Panc1 (cell line): Measurements from ENCODE around the gene RALGPS1. TPM values are rescaled to one million over a fixed set of nuclear protein-coding genes. Genes with fewer than 3 reads are reported as not detected.
A peak's percentile ranks its signal among the peaks of the same experiment; 100 is the strongest.

Experiments
- ATAC-seq: fragments of 200-7000 bp; cut with Tn5 transposase; 2 replicates; pipeline ENCODE4 v1.9.1; 2020; ENCODE audit warnings: mild to moderate bottlenecking, moderate library complexity
- BruUV-seq: library from RNA; stranded (reverse); fragments of 400-500 nt; replicated peaks from 2 replicates; lab custom pipeline; 2021; lab: Mats Ljungman, UMichigan
- CTCF ChIA-PET: fragments of 300-600 bp; sonication (Branson Sonifier 250); formaldehyde crosslinking; loops from one replicate; lab custom pipeline; 2022; ENCODE audit warnings: antibody characterized with exemption; lab: Charles Lee
- POLR2A ChIA-PET: fragments of 300-600 bp; sonication (Branson Sonifier 250); formaldehyde crosslinking; loops from one replicate; lab custom pipeline; 2022; ENCODE audit warnings: antibody characterized with exemption; lab: Charles Lee
- DNase-seq: peaks from one replicate; pipeline ENCODE4 v3.0.0-alpha.2; 2010; ENCODE audit warnings: low read depth, low spot score
- H3K27ac ChIP-seq: 2 replicates; pipeline ENCODE4 v1.5.1; 2011; ENCODE audit warnings: mild to moderate bottlenecking, low read length, inconsistent platforms
- H3K27me3 ChIP-seq: fragments of 200-500 bp; sonication (Bioruptor generic); 2 replicates; pipeline ENCODE4 v1.6.0; 2014; ENCODE audit warnings: low read length, inconsistent platforms; ENCODE audit not compliant: control insufficient read depth, insufficient read depth
- H3K36me3 ChIP-seq: fragments of 200-500 bp; sonication (Bioruptor generic); 2 replicates; pipeline ENCODE4 v1.5.1; 2014; ENCODE audit warnings: inconsistent platforms, mild to moderate bottlenecking, low read length, moderate library complexity; ENCODE audit not compliant: control insufficient read depth, insufficient read depth
- H3K4me1 ChIP-seq: 2 replicates; pipeline ENCODE4 v1.5.1; 2011; ENCODE audit warnings: inconsistent platforms, mild to moderate bottlenecking, low read length, moderate library complexity; ENCODE audit not compliant: control insufficient read depth, insufficient read depth
- H3K4me3 ChIP-seq, 2 experiments: 2 replicates each; pipeline ENCODE4 v1.5.1; 2011 to 2012; ENCODE audit warnings: low read depth in 2 of 2, low read length in 2 of 2, mild to moderate bottlenecking in 2 of 2, inconsistent platforms in 1 of 2, moderate library complexity in 1 of 2
- H3K9me3 ChIP-seq: fragments of 200-500 bp; sonication (Bioruptor generic); 2 replicates; pipeline ENCODE4 v1.5.1; 2014; ENCODE audit warnings: low read depth, mild to moderate bottlenecking, inconsistent platforms, low read length, moderate library complexity; ENCODE audit not compliant: control insufficient read depth, insufficient read depth
- POLR2AphosphoS5 ChIP-seq: IDR thresholded peaks from 2 replicates; pipeline ENCODE4 v1.6.1; 2012; ENCODE audit warnings: mild to moderate bottlenecking, low read depth, low read length, moderate library complexity
- SIN3A ChIP-seq: IDR thresholded peaks from 2 replicates; pipeline ENCODE4 v1.6.1; 2012; ENCODE audit warnings: low read depth, mild to moderate bottlenecking, low read length, moderate library complexity, borderline replicate concordance; ENCODE audit not compliant: insufficient read depth
- TCF7L2 ChIP-seq: IDR thresholded peaks from 2 replicates; pipeline ENCODE4 v1.6.1; 2011; ENCODE audit warnings: mild to moderate bottlenecking, low read depth, low read length, inconsistent platforms
- in situ Hi-C: cut with HindIII; loops from 2 replicates; pipeline ENCODE4 v1.10.0; 2016; ENCODE audit warnings: low sequenced_read_pairs, low pct_unique_long_range_greater_than_20kb
- intact Hi-C: fragments of 100-400 bp; cut with micrococcal nuclease; formaldehyde crosslinking; loops from one replicate; pipeline ENCODE4 v1.10.0; 2022; ENCODE audit not compliant: unreplicated experiment
- total RNA-seq: library from RNA; stranded (reverse); gene quantifications from one replicate; pipeline ENCODE4 v1.2.1, GENCODE V29; 2021; ENCODE audit not compliant: unreplicated experiment
- TF ChIP-seq, protein P1 (sequence below): fragments of 450-650 bp; IDR thresholded peaks from 2 replicates; pipeline ENCODE4 v1.5.1; 2017; ENCODE audit warnings: mild to moderate bottlenecking
- TF ChIP-seq, protein P2 (sequence below), 2 experiments: IDR thresholded peaks; 2 replicates each; pipeline ENCODE4 v1.6.1; 2011 to 2012; ENCODE audit warnings: low read depth in 2 of 2, control low read depth in 1 of 2, low read length in 1 of 2, mild to moderate bottlenecking in 1 of 2, moderate library complexity in 1 of 2; ENCODE audit not compliant: insufficient read depth in 1 of 2

The RALGPS1 gene
- total RNA-seq, 1 experiment from 2014 or later, result 7.2 TPM

DNA sequence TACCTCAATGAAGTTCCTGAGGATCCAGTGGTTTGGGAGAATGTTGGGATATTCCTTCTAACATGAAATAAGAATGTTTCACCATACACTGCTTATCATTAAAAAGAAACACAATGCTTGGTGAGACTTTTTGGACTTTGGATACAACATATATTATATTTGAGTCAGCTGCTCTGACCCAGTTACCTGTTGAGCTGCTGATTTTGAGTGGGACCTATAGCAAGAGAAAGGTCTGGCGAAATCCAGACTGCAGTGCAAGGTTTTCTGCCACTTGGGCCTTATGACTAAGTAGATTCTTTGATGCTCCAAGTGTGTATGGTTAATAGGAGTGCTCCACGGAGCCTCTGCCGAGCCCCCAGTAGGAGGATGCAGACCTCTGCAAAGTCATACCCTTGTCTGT lies 10.0 kb upstream of the RALGPS1 start:
- TF ChIP-seq, protein P1, sequence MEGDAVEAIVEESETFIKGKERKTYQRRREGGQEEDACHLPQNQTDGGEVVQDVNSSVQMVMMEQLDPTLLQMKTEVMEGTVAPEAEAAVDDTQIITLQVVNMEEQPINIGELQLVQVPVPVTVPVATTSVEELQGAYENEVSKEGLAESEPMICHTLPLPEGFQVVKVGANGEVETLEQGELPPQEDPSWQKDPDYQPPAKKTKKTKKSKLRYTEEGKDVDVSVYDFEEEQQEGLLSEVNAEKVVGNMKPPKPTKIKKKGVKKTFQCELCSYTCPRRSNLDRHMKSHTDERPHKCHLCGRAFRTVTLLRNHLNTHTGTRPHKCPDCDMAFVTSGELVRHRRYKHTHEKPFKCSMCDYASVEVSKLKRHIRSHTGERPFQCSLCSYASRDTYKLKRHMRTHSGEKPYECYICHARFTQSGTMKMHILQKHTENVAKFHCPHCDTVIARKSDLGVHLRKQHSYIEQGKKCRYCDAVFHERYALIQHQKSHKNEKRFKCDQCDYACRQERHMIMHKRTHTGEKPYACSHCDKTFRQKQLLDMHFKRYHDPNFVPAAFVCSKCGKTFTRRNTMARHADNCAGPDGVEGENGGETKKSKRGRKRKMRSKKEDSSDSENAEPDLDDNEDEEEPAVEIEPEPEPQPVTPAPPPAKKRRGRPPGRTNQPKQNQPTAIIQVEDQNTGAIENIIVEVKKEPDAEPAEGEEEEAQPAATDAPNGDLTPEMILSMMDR, result no peak
- DNase-seq, result no peak
- Histone ChIP-seq H3K27ac (no peak overlapping the region), H3K36me3 (no peaks in the 10 kb centered on the region), H3K4me1 (no peaks in the 10 kb centered on the region), H3K27me3 (no peaks in the 10 kb centered on the region), H3K4me3 (no peak overlapping the region), H3K9me3 (no peaks in the 10 kb centered on the region)
- in situ Hi-C loops (no loop called here), intact Hi-C loops (no loop called here)
- ATAC-seq, result no peak
- POLR2A ChIA-PET, result no interaction called here
- CTCF ChIA-PET, result no interaction called here
- BruUV-seq, result no TSS peak

DNA sequence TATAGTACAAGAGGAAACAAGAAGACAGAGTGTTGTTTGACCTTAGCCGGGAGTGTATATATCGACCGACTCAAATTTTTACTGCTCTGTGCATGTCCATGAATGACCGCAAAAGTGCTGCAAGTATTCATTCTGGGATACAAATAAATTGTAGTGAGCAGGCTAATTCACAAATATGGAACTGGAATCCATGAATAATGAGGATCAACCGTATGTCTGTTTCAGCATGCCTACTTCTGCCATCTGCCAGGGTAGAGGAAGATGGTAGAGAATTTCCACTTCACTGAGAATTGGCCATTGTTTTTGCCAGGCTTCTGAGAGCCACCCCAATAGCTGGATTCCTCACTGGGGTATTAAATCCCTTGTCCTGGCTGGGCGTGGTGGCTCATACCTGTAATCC lies 8.5 kb upstream of the RALGPS1 start:
- Histone ChIP-seq H3K9me3 (no peaks in the 10 kb centered on the region), H3K4me3 (no peak overlapping the region), H3K36me3 (no peaks in the 10 kb centered on the region), H3K27me3 (no peaks in the 10 kb centered on the region), H3K27ac (no peak overlapping the region), H3K4me1 (no peaks in the 10 kb centered on the region)
- DNase-seq (no peak), ATAC-seq (no peak)
- no peak for TF ChIP-seq TCF7L2
- BruUV-seq, result no TSS peak
- CTCF ChIA-PET, result interaction anchor here (0.6 kb wide), 1 partner anchor 61 kb away, joined by 4 read pairs; no protein-coding TSS in a partner anchor
- POLR2A ChIA-PET, result no interaction called here
- in situ Hi-C loops, result no loop called here
- intact Hi-C loops, result no loop called here

DNA sequence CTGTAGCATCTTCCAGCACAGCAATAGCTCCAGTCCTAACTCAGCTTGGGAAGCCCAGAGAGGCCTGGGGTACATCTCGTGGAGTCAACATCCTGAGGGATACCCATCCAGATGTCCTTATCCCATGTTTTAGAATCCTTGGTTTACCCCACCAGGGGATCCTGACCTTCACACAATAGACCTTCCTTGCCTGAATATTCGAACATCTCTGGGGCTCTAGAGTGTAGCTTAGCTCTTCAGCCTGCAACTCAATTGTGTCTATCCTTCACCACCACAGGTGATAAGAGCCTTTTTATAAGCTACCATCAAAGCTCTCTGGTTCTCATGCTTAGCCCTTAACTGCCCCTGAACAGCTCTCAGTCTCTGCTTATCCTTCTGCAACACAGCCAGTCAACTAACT lies 7.5 kb upstream of the RALGPS1 start:
- no peaks in the 10 kb centered on the region for H3K9me3 ChIP-seq
- in situ Hi-C loops, result no loop called here
- BruUV-seq, result no TSS peak

DNA sequence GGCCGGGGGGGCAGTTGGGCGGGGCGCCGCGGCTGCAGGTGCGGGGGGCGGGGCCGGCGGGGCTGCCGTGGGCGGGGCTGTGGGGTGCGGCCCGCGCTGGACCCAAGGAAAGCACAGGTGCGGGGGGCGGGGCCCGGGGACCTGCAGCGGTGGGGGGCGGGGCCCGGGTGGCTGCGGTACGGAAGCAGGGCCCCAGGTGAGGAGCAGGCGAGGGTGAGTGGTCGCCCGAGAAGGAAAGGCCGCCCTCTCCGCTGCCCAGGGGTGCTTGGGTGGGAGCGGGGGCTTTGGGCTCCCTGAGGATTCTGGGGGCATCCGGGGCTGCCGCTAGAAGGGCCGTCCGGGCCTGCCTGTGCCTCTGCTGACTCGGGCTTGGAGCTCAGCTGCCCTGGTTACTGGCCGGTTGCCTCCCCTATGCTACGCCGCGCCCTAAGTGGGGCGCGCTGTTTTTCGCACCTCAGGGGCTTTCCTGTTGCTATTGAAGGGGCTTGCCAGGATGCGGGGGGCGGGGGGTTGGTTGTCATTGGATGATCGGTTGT lies 767 bp downstream of the RALGPS1 start:
- DNase-seq (no peak), ATAC-seq (peak; percentile 19)
- TF ChIP-seq POLR2AphosphoS5 (no peak), SIN3A (no peak), TCF7L2 (no peak)
- TF ChIP-seq, protein P1, result no peak
- TF ChIP-seq, protein P2, sequence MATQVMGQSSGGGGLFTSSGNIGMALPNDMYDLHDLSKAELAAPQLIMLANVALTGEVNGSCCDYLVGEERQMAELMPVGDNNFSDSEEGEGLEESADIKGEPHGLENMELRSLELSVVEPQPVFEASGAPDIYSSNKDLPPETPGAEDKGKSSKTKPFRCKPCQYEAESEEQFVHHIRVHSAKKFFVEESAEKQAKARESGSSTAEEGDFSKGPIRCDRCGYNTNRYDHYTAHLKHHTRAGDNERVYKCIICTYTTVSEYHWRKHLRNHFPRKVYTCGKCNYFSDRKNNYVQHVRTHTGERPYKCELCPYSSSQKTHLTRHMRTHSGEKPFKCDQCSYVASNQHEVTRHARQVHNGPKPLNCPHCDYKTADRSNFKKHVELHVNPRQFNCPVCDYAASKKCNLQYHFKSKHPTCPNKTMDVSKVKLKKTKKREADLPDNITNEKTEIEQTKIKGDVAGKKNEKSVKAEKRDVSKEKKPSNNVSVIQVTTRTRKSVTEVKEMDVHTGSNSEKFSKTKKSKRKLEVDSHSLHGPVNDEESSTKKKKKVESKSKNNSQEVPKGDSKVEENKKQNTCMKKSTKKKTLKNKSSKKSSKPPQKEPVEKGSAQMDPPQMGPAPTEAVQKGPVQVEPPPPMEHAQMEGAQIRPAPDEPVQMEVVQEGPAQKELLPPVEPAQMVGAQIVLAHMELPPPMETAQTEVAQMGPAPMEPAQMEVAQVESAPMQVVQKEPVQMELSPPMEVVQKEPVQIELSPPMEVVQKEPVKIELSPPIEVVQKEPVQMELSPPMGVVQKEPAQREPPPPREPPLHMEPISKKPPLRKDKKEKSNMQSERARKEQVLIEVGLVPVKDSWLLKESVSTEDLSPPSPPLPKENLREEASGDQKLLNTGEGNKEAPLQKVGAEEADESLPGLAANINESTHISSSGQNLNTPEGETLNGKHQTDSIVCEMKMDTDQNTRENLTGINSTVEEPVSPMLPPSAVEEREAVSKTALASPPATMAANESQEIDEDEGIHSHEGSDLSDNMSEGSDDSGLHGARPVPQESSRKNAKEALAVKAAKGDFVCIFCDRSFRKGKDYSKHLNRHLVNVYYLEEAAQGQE (IDR thresholded peaks at IDR 0.05; ENCODE audit: insufficient read depth in 1 of 2, low read depth in 2 of 2, low read length in 1 of 2), result no peak
- Histone ChIP-seq H3K9me3 (no peaks in the 10 kb centered on the region), H3K27ac (no peak overlapping the region), H3K36me3 (no peaks in the 10 kb centered on the region), H3K27me3 (no peaks in the 10 kb centered on the region), H3K4me1 (peaks cover 4% of the 10 kb centered on the region; the same call in 1 of the 2 replicates), H3K4me3 (peak overlapping the region; percentile 32 to 33; a peak in 3 of 4 replicates)
- CTCF ChIA-PET, result no interaction called here
- intact Hi-C loops (no loop called here), in situ Hi-C loops (no loop called here)
- POLR2A ChIA-PET, result no interaction called here
- no TSS peak for BruUV-seq

More for the DNA sequence above, 7.5 kb upstream of the RALGPS1 start:
- POLR2A ChIA-PET, result no interaction called here
- no peak overlapping the region for H3K27ac ChIP-seq
- no peaks in the 10 kb centered on the region for H3K27me3 ChIP-seq
- no peaks in the 10 kb centered on the region for H3K36me3 ChIP-seq
- ATAC-seq, result no peak
- intact Hi-C loops, result no loop called here
- no peaks in the 10 kb centered on the region for H3K4me1 ChIP-seq
- DNase-seq, result no peak
- no peak for TF ChIP-seq POLR2AphosphoS5
- H3K4me3 ChIP-seq, result no peak overlapping the region
- CTCF ChIA-PET, result interaction anchor here (0.6 kb wide), 1 partner anchor 62 kb away, joined by 4 read pairs; no protein-coding TSS in a partner anchor
